SU-DHL-6 (cell line): Measurements from ENCODE around the gene GAMT.

Experiments used
- CTCF ChIP-seq: fragments of 200-600 bp; sonication (generic); IDR thresholded peaks from one replicate; pipeline ENCODE4 v1.5.1; 2017; ENCODE audit warnings: antibody characterized with exemption, mild to moderate bottlenecking, low read length, moderate library complexity; ENCODE audit not compliant: insufficient read depth, poor library complexity, severe bottlenecking
- EZH2phosphoT487 ChIP-seq: fragments of 200-600 bp; sonication (generic), shearing (Covaris generic); conservative IDR thresholded peaks from 2 replicates; pipeline ENCODE4 v1.6.1; 2018; ENCODE audit warnings: mild to moderate bottlenecking, antibody characterized with exemption, low read length, moderate library complexity, mixed read lengths

GRCh38 chr19:1385816-1386215 is 15.5 kb downstream of the GAMT start:
- no peak for TF ChIP-seq CTCF
- TF ChIP-seq EZH2phosphoT487: no peak
